HG02678 (cell line): ENCODE results near the gene FOXP2.
"Not testable (repeated sequence)": the region's sequence is repeated elsewhere in the genome, so short reads cannot be mapped to it uniquely, and the experiment has no call there.

Experiments used
- ATAC-seq: cut with Tn5 transposase; IDR thresholded peaks from one replicate; pipeline ENCODE4 v1.9.1; 2021; ENCODE audit warnings: mild to moderate bottlenecking, moderate library complexity; ENCODE audit not compliant: unreplicated experiment

Gene FOXP2

DNA sequence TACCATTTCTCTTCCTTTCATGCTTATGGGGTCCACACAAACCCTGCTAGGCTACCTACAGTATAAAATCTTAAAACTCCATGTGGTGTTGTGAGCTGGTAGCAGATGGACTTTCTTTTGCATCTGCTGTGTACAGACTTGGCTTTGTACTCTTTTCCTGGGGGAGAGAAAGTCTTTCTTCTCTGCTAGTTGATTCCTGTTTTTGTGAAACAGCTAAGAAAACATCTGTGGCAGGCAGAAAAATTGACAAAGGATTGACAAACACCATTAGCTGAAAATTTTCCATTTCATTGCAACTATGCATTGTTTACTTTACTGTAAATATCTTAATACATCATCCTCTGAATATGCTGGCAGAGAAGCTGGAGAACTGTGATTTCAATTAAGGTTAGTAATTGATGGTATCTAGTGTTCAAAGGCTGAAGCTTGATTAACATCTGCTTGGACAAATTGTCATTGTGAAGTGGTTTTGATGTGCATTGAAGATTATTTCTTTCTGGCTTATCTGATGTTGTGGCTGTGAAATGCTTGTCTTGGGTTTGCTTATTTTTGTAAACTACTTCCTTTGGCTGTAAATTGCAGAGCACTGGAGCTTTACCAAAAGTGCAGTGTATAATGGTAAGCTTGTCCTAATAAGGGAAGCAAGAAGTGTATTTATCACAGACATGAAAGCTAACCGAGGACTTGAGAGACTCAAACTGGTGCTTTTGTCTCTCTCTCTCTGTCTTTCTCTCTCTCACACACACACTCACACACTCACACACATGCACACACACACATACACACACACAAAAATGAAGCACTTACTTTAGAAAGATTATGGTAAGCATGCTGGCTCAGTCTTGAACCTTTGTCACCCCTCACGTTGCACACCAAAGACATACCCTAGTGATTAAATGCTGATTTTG, at the start of gene FOXP2:
Gene FOXP2 (plus strand): TSS at position 660 of the 908 bp plus-strand sequence. CDS start 11,697 bp downstream, outside the sequence.
- ATAC-seq, result no peak

DNA sequence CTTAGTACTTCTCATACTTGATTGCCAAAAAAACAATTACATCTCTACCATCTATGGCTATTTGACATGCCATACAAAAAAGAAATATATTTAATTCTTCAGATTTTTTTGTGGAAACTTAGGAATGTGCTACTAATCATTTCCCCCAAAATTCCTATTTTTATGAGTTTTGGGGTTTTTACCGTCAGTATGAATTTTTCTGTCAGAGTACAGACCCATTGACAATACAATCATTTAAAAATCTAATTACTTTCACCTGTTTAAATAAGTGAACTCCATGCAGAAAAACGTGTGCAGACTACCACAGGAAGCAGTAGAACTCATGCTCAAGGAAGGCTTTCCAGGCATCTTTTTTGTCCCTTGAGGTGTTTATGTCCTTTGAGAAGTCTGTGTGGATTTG, 48.8 kb upstream of the FOXP2 start:
- ATAC-seq, result no peak

DNA sequence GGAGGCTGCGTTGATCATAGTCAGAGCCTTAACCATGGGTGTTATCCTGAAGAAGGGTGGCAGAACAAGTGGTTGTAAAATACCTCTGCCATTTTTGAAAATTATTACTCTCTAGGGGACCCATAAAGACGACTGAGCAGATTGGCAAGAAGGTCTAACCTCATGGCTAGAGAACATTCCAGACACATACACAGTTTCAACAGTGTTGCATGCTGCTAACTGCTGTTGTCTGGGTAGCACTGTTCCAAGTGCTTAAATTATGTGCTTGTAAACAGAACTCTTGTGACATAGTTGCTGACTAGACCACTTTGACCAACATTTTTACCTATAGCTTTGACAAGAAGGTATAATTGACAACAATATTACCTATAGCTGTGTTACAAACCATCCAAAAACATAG, 46.1 kb upstream of the FOXP2 start:
- no peak for ATAC-seq

DNA sequence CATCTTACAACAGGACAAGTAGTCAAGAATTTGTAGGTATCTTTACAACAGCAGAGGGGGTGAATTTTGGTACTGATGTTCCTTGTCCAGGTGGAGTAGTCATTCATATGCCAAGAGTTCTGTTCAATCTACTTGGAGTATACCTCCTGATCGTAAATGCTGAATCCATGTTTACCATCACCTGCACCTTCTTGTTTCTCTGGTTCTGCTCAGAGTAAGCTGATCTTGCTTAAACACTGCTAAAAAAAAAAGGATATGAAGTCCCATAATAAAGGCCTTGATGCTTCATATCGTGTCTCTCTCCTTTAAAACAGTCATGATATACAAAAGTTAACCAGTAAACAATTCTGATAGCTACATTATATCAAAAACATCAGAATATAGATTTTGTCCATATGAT, 45.3 kb upstream of the FOXP2 start:
- ATAC-seq, result no peak

DNA sequence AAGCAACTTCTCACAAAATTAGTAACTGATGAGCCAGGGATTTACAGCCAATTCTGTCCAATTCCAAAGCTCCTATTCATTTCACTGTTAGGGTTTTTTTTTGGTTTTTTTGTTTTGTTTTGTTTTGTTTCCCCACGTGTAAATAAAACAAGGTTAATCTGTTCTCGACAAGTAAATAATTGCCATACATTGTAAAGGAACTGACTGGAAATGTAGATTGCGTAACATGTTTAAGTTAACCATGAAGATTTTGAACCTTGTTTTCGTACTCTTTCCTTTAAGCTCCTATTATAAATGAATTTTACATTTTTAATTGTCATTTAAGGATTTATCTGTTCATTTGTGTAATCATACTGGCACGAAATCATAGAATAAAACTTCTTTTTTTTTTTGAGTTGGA, 42.0 kb upstream of the FOXP2 start:
- no peak for ATAC-seq

DNA sequence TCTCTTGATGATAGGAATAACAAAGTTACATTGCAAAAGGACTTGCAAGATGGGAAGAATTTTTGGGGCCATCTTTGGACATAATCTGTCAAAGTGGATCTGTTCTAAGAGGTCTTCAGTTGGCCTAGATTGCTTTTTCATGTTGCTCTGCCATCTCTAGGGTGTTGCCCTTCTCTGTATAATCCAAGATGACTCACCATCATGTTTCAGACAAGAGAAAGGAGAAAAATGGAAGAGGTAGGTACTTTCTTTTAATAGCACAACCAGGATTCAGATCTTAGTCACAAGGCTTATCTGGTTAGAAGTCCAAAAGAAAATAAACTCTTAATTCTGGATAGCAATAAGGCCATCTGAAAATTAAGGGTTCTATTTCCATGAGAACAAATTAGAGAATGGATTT, 38.7 kb upstream of the FOXP2 start:
- no peak for ATAC-seq

DNA sequence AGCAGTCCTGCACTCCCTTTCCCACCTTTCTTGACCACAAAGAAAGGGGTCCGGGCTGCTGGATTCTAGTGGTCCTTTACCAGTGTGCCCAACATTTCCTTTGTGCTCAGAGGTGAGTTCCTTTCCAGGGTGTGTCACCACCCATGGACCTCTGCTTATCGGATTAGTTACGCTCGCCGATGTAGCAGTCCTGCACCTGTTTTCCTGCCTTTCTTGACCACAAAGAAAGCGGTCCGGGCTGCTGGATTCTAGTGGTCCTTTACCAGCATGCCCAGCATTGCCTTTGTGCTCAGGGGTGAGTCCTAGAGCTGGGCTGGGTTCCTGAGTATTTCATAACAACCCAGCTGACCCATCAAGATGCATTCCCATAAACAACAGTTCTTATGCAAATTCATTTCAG, 30.7 kb upstream of the FOXP2 start:
- ATAC-seq, result not testable (repeated sequence)

DNA sequence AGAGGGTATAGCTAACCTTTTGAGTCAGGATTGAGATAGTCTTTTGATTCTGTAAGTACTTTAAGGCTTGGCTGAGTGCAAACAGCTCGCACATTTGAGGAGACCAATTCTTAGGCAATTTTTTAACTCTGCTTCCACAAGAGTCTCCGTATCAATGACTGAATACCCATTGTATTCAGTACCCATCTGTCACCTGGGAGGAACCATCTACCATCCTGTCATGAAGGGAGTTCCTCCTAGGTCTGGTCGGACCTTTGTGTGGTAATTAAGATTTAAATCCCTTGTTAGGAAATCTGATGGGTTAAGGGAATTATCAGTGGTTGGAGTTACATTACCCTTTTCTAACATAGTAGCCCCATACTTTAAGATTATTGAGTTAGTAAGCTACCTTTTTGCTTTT, 30.3 kb upstream of the FOXP2 start:
- not testable (repeated sequence) for ATAC-seq

DNA sequence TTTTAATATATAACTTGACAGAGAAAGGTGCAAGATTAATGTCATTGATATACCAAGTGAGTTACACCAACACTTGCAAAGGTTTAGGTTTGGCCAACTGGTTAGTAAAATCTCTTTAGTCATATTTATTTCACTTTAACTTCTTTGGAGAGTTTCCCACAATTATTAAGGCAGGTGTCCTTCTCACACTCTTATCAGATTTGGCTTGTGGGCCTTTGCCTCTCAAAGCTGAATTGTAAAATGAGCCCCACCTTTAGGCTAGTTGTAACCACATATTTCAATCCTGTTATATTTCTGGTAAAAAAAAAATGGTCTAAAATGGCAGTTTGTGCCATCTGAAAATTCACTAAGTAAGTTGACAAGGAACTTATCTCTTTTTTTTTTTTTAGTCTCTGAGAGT, 26.6 kb upstream of the FOXP2 start:
- no peak for ATAC-seq

DNA sequence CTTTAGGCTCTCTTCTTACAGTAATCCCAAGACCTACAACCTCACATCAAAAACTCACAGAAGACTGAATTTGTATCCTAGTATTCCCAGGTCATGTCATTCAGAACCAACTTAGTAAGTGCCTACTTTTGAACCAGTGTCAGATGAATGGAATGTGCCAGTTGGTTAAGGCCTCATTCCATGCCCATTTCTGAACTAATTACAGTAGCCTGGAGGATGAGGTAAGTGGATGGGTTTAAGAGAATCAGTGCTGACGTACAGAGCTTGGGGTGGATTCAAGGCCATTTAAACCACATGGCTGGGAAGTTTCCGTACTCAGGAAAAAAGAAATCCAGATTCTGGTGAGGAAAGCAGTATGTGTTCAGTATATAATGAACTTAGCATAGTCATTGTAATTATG, 21.9 kb upstream of the FOXP2 start:
- ATAC-seq, result no peak

DNA sequence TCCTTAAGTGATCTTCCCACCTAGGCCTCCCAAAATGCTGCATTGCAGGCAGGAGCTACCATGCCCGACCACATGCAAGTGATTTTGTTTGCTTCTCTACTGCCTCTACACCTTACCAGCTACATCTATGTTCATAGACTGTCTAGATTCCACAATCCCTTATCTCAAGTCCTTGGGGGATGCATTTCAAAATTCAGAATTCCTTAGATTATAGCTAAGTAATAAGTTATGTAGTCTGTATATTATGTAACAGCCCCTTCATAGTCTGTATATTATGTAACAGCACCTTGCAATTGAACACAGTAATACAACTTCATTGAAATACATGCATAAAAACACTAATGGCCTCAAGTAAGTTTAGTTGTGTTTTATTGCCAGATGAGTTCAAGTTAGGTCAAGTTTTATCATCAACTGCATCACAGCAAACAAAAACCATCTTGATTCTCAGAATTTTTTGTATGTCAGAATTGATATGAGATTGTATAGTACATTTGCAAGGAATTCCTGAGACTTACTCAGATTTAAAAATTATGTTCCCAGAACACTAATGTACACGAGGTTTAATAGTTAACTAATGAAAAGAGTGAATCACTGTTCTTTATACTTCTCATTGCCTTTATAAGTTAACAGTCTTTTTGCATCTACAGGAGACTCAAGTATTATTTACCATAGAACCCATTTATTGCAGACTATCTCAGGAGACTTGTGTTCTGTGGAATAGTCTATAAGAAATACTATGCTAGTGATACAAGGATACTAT, 11.6 kb upstream of the FOXP2 start:
- ATAC-seq, result no peak

DNA sequence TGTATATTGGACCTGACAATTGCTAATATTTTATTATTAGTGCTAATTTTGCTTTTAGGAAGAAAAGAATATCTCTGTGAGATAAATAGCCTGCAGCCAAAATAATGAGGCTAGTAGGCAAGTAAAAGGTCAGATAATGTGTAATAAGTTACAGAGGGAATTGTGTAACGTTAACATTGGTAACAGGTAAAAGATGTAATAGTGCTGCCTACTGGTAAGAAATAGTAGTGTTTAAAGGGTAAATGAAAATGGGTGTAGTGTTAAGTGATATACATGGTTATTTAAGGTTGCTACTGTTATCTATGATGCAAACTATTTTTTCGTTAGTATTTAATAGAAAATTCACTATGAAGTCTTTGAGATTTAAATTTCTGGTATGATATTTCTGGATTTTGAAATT, 9.2 kb upstream of the FOXP2 start:
- peak; percentile 69 for ATAC-seq

DNA sequence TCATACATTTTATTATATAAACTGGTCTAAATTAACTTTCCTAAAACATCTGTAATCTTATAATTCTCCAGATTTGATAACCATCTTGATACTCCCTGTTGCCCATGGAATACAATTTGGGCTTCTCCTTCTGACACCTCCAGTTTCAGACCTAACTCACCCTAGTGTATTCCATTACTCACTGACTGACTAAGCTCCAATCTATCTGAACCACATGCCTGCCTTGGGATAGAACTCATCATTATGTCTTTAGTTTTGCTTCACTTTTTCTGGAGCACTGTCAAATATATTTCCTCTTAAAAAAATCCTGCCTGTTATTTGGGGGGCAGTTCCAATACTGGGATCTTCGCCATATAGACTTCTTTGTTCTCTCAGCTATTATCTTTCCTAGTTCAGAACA, 4.9 kb upstream of the FOXP2 start:
- ATAC-seq, result no peak

DNA sequence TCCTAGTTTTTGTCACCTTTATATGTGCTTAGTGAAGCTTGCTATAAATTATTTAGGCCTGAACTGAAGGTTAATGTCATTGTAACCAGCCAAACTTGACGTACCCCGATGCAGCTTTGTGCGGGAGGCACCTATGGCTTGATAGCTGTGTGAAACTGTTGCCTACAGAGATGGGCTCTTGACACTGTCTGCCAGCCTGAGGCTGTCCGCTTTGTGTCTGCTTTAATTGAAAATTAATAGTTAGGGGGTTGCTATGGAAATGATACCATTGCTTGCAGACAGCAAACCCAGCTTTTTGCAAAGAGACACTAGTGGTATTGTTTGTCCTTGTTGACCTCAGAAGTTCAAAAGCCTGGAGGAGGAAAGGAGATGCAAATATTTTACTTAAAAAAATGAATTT, 2.1 kb upstream of the FOXP2 start:
- ATAC-seq, result no peak

DNA sequence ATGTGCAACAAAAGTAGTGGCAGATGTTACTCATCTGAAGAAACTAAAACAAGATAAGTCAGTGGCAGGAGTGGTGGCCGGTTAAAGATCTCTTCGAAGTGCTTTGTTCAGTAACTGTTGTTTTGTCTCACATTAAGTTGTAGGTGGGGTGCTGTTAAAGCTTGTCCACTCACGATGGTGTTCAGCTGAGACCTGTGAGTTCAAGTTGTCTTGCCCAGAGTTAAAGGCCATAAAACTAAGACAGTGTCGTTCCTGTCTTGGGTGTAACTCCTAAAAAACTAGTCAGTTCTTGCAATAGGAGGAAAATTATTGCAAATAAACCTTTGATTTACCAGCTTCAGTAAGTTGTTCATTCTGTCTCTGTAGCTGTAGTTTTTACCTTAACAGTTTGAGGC, 857 bp upstream of the FOXP2 start:
- no peak for ATAC-seq

DNA sequence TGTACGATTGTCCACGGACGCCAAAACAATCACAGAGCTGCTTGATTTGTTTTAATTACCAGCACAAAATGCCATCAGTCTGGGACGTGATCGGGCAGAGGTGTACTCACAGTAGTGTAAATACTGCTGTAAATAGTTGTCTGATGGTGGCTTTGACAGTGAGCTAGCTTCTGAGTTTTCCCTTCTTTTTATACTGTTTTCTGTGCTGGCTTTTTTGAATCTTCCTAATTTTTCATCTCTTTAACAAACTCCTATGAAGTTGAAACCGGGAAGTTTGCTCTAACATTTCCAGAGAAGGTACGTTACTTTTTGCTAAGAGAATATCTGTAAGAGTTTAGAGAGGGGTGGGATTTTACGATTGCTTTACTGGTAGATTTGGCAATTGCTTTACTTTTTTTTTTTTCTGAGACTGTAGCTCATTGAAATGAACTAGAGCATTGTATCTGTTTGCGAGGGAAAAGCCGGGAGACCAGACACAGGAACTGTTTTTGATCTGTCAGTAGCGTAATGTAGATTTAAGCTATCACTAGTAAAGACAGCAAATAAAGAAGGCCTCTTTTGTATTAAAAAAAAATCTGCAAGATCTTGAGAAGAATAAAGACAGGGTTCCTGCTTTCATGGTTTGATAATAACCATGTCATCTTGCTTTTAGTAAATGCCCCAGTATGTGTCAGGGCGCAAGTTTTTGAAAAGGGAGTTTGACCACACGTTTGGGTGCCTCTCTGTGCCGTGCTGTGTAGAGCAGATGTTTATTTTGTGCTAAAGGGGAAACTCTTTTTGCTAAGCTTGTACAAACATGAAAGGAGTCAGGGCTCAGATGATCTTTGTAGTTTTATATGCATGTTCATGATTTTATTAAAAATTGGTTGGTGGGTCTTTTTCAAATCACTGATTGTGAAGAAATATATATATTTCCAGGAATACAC, 712 bp downstream of the FOXP2 start:
- ATAC-seq, result no peak

DNA sequence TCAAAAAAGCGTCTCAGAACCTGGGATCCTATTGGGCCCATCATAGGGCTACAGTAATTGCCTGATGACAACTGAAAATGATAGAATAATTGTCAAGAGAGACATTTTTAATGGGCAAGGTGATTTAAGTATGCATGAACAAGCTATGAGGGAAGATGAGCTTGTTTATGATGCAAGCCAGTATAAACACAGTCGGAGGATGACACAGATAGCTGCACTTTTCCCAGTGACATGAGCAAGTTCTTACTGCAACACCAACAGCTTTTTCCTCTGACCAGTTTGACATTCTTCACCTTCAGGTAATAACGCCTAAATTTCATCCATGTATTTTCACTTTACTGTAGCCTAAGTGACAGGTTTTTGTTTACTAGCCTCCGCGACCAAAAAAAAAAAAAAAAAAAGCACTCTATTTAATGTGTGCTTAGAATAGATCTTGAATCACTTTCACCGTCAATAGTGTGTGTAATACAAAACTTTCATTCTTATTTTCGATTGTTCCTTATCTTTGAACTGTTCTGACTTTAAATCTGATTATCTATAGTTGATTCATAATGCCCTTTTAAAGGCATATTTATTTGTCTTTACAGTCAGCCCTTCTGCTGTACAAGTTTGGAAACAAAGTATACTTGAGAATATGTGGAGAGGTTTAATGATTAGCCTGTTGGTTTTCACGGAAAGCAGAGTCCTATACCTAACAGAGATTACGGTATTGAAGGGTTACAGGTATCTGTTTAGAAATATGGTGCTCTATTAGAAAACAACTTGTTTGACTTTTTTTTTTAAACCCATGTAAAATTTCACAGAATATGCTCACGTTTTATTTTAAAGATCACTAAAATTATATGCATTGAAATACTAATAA, 1.7 kb downstream of the FOXP2 start:
- no peak for ATAC-seq

DNA sequence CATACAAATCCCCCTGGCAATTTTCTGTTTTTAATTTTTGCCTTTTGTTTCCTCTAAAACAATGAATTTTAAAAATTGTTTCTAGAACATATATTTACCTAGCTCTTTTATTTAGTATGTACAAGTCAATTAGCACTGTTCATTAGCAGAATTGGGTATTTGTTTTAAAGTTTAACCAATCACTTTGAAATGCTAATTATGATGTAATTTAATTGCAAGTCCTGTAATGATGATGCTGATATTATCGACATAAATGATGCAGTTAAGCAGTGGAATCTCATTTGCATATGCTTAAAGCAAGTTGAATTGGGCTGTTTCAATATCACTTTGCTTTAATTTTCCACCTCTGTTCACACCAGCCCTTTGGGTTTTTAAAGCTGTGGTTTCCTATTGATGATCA, 2.7 kb downstream of the FOXP2 start:
- ATAC-seq, result no peak

DNA sequence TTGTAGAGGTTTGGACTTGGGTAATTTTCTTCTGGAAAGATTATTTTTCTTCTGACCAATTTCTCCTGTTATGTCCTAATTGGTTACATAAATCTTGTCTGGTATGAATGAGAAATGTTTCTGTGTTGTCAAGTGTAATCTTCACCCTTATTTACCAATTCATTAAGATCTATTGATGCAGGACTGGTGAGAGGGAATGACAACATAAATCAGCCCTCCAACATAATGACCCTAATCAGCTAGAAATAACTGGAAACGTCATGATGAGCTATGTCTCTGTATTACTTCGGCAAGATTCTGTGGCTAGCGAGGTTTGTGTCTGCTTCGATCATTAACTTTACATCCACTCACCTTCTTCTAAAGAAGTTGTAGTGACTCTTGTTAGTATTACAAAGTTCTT, 3.5 kb downstream of the FOXP2 start:
- ATAC-seq, result no peak
